K562 (cell line): ENCODE data around the gene PTPN20.

Experiments
- CCAR2 ChIP-seq: fragments of 200-400 bp; formaldehyde crosslinking; IDR thresholded peaks from 2 replicates; pipeline ENCODE4 v1.6.1; 2017; ENCODE audit warnings: mild to moderate bottlenecking, low read depth, low read length
- CTCF ChIP-seq, 3 experiments: IDR thresholded peaks in 2 of 3; conservative IDR thresholded peaks in 1 of 3; 2 replicates each; pipeline ENCODE4 v1.5.1; 2011 to 2012; ENCODE audit warnings: low read length in 3 of 3, mild to moderate bottlenecking in 3 of 3, control low read depth in 2 of 3, improper control_type of control experiment in 1 of 3, inconsistent platforms in 1 of 3, low read depth in 1 of 3, mixed read lengths in 1 of 3, moderate library complexity in 1 of 3; ENCODE audit not compliant: insufficient read depth in 2 of 3
- NRF1 ChIP-seq, 2 experiments: fragments of 450-650 bp; IDR thresholded peaks in 1 of 2; conservative IDR thresholded peaks in 1 of 2; 2 replicates each; pipeline ENCODE4 v1.6.1; 2014; ENCODE audit warnings: mild to moderate bottlenecking in 2 of 2
- PRPF4 ChIP-seq: fragments of 200-400 bp; formaldehyde crosslinking; IDR thresholded peaks from one replicate; pipeline ENCODE4 v1.6.1; 2017; ENCODE audit warnings: low read length, low read depth, mild to moderate bottlenecking; ENCODE audit not compliant: insufficient read depth, poor library complexity, severe bottlenecking
- SRSF1 ChIP-seq: fragments of 200-400 bp; formaldehyde crosslinking; IDR thresholded peaks from 2 replicates; pipeline ENCODE4 v1.6.1; 2017; ENCODE audit warnings: mild to moderate bottlenecking, low read depth, low read length, moderate library complexity
- YY1 ChIP-seq, 3 experiments: IDR thresholded peaks; 2 replicates each; pipeline ENCODE4 v1.6.1; 2011; ENCODE audit warnings: low read length in 2 of 3, mild to moderate bottlenecking in 2 of 3, moderate library complexity in 2 of 3, borderline replicate concordance in 1 of 3, control low read depth in 1 of 3, low read depth in 1 of 3; ENCODE audit not compliant: insufficient read depth in 3 of 3, insufficient replicate concordance in 2 of 3, control insufficient read depth in 1 of 3, insufficient read length in 1 of 3; ENCODE audit errors: extremely low read depth in 1 of 3
- ZBTB2 ChIP-seq: fragments of 450-650 bp; IDR thresholded peaks from 2 replicates; pipeline ENCODE4 v1.6.1; 2016; ENCODE audit warnings: antibody characterized with exemption
- ZNF407 ChIP-seq: fragments of 450-650 bp; IDR thresholded peaks from 2 replicates; pipeline ENCODE4 v1.6.1; 2016; ENCODE audit warnings: low read depth
- TF ChIP-seq, protein P1 (sequence below): sonication (generic); formaldehyde crosslinking; IDR thresholded peaks from 2 replicates; pipeline ENCODE4 v1.9.0; 2022; ENCODE audit warnings: mild to moderate bottlenecking, missing genetic modification reagents

DNA sequence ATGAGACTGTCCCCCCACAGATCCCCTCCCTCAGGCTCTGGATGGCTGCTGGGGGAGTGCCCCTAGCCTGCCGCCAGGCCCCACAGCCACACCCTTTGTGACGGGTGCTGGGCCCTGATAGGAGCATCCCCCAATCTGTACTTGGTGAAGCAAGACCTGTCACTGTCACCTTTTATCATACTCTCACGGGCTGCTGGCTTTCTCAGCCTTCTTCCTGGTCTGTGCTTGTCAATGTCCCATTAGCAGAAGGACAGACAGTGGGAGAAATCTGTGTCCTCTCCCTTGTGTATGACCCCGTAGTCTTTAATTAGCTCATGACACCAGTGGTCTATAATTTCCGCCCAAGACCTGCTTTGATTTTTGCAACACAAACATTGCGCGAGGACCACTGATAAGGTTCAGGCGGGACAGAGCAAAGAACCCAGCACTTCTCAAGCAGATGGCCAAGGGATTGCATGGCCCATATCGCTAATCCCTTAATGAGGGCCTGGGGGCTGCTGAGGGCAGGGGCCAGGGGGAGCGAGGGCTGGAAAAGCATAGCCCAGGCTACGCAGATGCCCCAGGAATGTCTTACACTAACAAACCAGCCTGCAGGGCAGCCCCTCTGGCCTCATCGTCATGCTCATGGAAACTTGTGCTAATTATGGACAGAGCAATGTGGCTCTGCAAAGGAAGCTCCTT is 127.8 kb downstream of the PTPN20 start:
- TF ChIP-seq CCAR2, result no peak
- no peak for TF ChIP-seq PRPF4
- no peak for TF ChIP-seq CTCF (IDR thresholded peaks at IDR 0.05 in 2 of 3, conservative IDR thresholded peaks at IDR 0.05 in 1 of 3; ENCODE audit: insufficient read depth in 2 of 3, low read depth in 1 of 3, low read length in 3 of 3)
- no peak for TF ChIP-seq ZBTB2
- TF ChIP-seq YY1 (IDR thresholded peaks at IDR 0.05; ENCODE audit: borderline replicate concordance in 1 of 3, control insufficient read depth in 1 of 3, extremely low read depth in 1 of 3, insufficient read depth in 3 of 3, insufficient read length in 1 of 3, insufficient replicate concordance in 2 of 3, low read depth in 1 of 3, low read length in 2 of 3), result no peak
- no peak for TF ChIP-seq SRSF1
- TF ChIP-seq NRF1 (conservative IDR thresholded peaks at IDR 0.05 in 1 of 2, IDR thresholded peaks at IDR 0.05 in 1 of 2), result no peak
- TF ChIP-seq, protein P1, sequence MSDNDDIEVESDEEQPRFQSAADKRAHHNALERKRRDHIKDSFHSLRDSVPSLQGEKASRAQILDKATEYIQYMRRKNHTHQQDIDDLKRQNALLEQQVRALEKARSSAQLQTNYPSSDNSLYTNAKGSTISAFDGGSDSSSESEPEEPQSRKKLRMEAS (CRISPR knock-in tag), result no peak
- TF ChIP-seq ZNF407, result no peak
